HG03460 (cell line): ENCODE results near the gene IDH3G.

ENCODE experiments used
- ATAC-seq: cut with Tn5 transposase; IDR thresholded peaks from one replicate; pipeline ENCODE4 v1.9.1; 2021; ENCODE audit not compliant: unreplicated experiment

Gene IDH3G

DNA sequence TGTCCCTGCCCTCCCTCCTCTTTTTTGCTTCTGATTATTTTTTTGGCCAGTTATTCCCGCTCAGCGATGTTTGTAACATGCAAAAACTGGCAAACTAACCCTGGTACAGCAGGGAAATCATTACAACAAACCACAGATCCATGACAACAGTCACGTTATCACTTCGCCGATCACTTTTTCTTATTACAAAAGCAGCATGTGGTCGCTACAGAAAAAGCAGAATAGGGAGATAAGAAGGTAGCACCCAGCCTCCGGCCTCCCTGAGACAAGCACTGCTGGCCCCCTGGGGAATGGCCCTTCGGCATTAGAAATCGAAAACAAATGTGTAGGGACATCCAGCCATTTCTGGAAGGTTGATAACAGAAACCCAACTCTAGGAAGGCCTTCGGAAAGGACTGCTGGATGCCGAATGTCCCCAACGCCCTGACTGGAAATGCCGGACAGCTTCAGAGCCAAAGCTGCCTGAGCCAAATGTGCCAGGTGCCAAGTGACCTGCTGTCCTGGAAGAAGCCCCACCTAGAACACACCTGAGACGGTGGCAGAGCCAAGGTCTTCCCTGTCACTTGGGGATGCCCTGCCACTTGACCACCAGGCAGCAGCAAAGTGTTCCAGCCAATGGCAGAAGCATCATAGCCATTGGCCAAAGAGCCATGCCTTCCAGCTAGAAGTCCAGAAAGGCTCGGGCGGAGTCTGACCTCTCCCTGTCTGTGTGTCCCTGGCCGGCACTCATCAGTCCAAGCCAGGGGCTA, 2.9 kb downstream of the IDH3G start:
- ATAC-seq = no peak

DNA sequence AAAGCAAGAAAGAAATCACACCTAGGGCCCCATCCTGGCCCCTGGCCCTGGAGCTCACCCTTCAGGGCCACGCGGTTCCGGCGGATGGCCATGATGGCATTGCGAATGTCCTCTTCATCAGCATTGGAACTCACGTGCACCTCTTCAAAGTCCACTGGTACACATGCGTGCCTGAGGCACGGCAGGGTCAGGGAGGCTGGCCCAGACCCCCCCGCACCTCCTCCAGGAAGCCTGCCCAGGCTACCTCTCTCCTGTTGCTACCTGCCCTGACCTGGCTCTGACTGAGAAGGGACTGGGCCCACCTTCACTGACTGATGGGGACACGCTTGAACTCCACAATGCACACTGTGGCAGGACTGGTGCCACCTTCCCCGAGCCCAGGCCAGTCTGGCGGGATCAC, 4.5 kb downstream of the IDH3G start:
- ATAC-seq = no peak

DNA sequence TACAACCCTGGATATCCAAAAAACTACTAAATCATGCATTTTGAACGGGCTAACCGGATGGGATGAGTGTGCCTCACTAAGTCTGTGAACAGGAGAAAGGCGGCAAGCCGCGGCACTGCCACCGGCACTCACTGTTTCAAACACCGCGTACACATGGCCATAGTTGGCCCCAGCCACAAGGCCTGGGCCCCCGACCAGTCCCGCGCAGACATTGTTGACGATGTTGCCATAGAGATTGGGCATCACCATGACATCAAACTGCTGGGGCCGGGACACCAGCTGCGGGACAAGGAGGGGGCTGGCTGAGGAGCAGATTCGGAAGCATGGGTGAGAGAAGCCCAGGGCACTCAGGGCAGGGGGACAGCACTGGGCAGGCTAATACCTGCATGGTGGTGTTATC, 7.5 kb downstream of the IDH3G start:
- no peak for ATAC-seq

DNA sequence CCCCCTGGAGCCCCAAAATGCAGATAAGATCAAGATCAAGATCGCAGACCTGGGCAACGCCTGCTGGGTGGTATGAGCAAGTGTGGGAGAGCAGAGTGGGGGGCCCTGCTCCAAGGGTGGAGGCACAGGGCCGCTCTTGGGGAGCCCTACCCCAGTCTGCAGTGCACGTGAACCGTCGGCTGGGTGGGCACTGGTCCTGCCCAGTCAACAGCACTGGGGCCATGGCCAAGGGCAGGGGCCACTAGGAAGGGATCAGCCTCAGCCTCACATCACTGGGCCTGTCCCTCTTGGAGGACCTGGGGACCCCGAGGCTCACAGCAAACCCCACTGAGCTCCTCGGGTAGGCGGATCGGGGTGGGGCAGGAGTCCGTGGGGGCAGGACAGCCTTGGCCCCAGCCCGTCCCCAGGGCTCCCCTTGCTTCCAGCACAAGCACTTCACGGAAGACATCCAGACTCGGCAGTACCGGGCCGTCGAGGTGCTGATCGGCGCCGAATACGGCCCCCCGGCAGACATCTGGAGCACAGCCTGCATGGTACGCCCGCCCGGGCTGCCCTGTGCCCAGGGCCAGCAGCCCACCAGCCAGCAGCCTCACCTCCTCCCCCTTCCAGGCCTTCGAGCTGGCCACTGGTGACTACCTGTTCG, 9.7 kb downstream of the IDH3G start:
- no peak for ATAC-seq

DNA sequence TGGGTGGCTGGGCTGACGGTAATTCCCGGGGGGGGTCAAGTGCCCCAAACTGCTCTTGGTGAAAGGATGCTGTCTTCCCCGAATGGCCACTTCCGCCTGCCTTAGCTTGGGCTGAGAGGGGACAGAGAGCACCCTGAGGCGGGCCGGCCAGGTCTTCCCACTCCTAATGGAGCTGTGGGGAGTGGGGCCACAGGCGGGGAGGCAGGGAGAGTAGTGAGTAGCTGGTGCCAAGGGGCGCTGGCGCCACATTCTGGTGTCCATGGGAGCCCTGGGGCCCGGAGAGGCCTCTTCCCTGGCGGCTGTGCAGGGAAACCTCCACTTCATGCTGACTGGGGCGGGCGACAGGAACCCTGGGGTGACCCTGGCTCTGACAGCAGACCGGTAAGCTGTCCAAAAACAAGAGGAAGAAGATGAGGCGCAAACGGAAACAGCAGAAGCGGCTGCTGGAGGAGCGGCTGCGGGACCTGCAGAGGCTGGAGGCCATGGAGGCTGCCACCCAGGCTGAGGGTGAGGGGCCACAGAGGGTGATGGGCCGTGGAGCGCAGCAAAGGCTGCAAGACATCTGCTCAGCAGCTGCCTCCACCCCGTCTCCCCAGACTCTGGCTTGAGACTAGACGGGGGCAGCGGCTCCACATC, 10.7 kb downstream of the IDH3G start:
- no peak for ATAC-seq

DNA sequence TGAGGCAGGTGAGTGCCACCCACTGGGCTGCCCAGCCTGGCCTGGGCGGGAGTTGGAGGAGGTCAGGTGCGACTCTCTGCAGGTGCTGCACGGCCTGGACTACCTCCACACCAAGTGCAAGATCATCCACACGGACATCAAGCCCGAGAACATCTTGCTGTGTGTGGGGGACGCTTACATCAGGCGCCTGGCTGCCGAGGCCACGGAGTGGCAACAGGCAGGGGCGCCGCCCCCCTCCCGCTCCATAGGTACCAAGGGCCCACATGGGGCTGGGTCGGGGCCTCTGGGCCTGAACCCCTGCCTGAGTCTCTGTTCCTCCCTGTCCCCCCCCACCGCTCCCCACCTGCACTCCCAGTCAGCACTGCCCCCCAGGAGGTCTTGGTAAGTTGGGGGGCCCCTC, 11.3 kb downstream of the IDH3G start:
- ATAC-seq = no peak

DNA sequence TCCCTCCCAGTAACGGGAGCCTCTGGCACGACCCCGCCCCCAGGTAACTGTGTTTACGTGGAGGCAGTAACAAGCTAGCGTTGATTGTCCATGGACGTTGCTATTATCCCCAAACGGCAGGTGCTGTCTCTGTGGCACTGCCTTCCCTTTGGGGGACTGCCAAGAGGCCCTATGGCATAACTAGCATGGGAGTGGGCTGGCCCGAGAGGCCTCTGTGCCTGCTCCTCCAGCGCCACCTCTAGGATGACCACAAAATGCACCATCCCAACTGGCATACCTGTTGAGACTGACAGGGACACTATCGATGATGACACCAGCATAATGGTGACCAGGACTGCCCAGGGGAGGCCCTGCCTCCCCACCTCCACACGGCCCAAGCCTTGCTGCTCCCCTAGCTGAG, 11.9 kb downstream of the IDH3G start:
- no peak for ATAC-seq

DNA sequence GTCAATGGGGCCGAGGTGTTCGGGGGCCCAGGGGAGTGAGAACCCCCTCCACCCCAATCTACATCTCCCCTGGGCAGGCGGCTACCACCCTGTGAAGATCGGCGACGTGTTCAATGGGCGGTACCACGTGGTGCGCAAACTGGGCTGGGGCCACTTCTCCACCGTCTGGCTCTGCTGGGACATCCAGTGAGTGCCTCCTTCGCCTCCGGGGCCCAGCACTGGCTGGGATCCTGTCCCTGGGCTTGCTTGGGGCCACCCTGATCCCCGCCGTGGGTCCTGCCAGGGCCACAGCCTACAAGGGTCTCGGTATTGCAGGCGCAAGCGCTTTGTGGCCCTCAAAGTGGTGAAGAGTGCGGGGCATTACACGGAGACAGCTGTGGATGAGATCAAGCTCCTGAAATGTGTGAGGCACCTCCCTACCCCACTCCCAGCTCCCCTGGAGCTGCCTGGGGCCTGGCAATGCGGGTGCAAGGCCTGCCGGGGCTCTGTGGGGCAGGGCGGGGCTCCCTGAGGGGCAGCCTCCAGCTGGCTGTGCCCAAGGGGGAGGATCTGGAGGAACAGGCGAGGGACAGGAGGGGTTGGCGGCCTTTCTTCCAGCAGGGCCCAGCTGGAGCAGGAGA, 12.6 kb downstream of the IDH3G start:
- ATAC-seq = no peak

DNA sequence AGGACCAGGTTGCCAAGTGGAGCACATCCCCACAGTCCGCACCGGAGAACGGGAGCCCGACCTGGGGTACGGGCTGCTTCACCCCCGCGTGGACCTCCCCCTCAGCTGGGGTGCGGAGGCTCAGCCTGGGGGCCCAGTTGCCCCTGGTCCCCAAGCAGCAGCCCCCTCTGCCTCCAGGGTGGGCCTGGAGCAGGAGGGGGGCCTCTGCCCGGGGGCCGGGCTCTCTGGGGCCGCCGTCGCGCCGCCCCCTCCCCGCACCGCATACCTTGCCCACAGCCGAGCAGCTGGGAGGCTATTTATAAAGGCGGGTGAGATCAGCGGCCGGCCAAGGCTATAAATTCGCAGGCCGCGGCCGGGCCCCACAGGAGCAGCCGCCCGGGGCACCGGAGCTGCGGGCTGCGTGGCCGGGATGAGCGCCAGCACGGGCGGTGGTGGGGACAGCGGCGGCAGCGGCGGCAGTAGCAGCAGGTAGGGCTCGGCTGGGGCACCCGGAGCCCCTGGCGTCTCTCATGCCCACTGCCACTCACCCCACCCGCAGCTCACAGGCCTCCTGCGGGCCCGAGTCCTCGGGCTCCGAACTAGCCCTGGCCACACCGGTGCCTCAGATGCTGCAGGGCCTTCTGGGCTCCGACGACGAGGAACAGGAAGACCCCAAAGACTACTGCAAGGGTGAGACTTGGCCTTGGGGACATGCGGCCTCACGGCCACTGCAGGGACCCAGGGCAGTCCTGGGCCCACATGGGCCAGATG, 13.3 kb downstream of the IDH3G start, which contains the start of gene SRPK3:
Gene SRPK3 (plus strand): TSS at position 364 of the 750 bp plus-strand sequence. CDS start 46 bp downstream, at position 410.
- ATAC-seq = no peak

DNA sequence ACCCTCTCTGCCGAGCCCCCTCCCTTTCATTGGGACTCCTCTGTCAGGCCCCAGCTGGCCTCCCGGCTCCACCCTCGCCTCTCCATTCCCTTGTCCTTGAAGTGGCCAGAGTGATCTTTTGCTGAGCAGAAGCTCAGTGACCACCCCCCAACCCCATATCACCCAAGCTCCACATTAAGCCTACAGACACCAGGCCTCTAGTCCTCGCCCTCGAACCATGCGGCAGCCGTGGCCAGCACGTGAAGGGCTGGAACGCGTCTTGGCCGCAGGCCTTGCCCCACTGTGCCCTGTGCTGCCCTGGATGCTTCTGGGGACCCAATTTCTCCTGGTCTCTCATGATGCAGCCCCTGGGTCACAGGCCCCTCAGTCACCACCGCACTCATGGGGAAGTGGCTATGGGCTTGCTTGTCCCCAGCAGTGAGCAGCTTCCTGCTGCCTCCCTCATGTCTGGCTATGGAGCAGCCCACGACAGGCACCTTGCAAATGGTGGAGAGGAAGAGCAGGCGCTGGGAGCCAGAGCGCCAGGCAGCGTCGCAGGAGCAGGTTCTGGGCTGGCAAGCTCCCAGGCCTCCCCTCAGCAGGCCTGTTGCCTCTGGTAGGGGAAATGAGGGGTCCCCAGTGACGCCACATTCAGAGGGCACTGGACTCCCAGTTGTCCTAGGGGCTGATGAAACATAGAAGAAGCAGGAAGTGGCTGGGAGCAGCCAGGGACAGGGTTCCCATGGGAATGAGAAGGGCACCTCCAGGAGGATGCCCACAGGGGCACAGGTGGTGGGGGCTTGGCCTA, 14.1 kb downstream of the IDH3G start:
- no peak for ATAC-seq

DNA sequence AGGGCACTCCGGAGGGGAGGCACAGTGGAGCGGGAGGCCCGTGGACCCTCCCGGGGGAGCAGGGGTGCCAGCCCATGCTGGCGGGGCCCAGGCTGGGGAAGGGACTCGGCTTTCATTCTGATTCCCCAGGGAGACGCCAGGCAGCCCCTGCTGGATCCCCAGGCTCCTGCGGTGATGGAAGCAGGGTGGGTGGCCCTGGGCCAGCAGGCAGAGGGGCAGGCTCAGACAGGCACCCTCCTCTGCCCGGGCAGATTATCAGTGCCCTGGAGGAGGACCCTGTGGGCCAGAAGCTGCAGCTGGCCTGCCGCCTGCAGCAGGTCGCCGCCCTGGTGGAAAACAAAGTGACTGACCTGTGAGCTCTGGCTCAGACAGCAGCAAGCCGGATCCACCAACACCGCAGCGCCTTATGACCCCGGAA, 15.5 kb downstream of the IDH3G start:
- no peak for ATAC-seq

DNA sequence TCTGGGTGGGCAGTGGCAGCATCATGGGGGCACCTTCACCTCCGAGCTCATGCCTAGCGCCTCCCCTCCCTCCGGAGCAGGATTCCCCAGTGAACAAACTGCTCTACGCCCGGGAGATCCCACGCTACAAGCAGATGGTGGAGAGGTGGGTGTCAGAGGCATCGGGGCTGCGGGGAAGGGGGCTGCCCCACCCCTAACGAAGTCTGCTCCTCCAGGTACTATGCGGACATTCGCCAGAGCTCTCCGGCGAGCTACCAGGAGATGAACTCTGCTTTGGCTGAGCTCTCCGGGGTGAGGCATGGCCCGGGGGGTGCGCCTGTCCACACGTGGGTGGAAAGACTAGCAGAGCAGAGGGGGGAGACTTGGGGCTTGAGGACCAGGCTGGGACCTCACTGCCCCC, 16.0 kb downstream of the IDH3G start:
- ATAC-seq = no peak

DNA sequence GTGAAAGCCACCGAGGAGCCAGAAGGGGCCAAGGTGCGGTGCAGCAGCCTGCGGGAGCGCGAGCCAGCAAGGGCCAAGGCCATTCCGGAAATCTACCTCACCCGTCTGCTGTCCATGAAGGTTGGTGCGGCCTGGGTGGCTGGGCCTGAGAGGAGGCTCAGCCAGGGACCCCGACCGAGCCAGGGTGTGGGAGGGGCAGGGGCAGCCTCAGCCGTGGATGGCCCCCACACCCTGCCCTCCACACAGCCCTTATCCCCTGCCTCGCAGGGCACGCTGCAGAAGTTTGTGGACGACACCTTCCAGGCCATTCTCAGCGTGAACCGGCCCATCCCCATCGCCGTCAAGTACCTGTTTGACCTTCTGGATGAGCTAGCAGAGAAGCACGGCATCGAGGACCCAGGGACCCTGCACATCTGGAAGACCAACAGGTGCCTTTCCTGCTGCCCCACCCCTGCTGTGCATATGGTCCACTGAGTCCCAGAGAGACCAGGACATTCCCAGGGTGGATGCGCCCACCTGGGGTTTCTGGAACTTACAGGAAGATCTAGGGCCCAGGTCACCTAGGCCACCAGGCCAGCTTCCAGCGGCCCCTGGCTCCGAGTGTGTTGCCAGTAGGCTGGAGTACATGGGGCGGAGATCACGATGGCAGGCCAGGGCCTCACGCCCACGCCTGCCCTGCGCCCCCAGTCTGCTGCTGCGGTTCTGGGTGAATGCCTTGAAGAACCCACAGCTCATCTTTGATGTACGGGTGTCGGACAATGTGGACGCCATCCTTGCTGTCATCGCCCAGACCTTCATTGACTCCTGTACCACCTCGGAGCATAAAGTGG, 16.7 kb downstream of the IDH3G start:
- no peak for ATAC-seq

DNA sequence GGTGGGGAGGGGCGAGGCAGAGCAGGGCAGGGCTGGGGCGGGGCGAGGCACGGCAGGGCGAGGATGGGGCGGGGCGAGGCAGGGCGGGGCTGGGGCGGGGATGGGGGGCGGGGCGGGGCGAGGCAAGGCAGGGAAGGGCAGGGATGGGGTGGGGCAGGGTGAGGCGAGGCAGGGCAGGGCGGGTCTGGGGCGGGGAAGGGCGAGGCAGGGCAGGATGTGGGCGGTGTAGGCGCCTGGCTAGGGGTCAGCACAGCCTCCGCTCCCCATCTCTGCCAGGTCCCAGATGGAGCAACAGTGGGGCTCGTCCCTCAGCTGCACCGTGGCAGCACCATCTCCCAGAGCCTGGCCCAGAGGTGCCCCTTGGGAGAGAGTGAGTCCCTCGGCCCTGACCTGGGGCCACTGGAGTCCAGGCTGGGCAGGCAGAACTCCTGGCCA, 17.5 kb downstream of the IDH3G start:
- ATAC-seq = no peak

DNA sequence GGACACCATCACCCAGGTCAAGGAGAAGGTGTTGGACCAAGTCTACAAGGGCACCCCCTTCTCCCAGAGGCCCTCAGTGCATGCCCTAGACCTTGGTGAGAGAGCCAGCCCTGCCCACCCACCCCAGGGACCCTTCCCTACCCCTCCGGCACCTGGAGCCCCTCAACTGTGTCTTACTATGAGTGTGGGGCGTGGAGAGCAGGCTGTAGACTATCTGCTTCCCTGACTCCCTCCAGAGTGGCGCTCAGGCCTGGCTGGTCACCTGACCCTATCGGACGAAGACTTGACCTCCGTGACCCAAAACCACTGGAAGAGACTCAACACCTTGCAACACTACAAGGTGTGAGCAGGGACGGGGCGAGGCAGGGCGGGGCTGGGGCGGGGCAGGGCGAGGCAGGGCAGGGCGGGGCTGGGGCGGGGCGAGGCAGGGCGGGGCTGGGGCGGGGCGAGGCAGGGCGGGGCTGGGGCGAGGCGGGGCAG, 18.0 kb downstream of the IDH3G start:
- ATAC-seq = no peak

DNA sequence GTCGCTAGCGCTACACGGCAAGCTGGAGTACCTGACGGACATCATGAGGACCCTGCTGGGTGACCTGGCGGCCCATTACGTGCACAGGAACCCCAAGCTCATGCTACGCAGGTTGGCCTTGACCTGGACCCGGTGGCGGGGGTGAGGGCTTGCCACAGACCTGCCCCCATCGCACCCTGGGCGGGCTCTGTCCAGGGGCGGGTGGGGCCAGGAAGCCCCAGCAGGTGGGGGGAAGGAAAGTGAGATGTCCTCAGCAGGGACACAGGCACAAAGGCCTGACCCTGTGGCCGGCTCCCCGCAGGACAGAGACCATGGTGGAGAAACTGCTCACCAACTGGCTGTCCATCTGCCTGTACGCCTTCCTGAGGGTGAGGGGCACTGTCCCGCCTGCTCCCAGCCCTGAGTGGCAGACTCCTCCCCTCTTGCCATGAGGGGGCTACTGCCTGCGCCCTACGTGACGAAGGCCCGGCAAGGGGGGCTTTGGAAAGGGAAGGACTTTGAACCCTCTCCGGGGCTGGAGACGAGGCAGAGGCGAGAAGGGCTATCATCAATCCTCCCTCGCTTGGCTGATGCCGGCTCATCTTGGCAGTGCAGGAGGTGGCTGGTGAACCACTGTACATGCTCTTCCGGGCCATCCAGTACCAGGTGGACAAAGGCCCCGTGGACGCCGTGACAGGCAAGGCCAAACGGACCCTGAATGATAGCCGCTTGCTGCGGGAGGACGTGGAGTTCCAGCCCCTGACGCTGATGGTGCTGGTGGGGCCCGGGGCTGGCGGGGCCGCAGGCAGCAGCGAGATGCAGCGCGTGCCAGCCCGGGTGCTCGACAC, 18.7 kb downstream of the IDH3G start:
- ATAC-seq = no peak

DNA sequence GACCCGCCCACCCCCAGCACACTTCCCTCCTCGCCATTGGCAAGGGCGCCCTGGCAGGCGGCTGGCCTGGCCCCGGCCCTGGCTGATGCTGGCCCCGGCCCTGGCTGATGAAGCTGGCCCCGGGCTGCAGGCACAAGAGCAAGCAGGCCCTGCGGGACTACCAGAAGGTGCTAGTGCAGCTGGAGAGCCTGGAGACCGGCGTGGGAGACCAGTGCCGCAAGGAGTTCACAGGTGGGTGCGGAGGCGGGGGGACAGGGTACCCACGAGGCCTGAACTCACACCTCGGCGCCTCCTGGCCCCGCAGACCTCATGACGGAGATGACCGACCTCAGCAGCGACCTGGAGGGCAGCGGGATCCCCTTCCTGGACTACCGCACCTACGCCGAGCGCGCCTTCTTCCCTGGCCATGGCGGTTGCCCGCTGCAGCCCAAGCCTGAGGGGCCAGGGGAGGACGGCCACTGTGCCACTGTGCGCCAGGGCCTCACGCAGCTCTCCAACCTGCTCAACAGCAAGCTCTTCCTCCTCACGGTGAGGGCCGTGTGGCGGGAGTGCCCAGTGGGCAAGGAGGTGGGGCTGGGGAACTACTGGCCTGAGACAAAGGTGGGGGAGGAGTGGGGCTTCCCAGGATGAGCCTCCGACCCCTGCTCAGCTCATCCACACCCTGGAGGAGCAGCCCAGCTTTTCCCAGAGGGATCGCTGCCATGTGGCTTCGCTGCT, 19.4 kb downstream of the IDH3G start:
- ATAC-seq = no peak
